Daoy (cell line): ENCODE data around the gene MTF1. TPM values are rescaled to one million over a fixed set of nuclear protein-coding genes. Genes with fewer than 3 reads are reported as not detected.

ENCODE experiments used
- DNase-seq: peaks from one replicate; pipeline ENCODE4 v3.0.0-alpha.2; 2015; ENCODE audit warnings: low read depth
- total RNA-seq: library from RNA; depleted of rRNA; stranded (reverse); fragments of >200 nt; shearing (Covaris generic); gene quantifications from 2 replicates; pipeline ENCODE4 v1.2.3, GENCODE V29; 2014

Gene MTF1
- total RNA-seq, 1 experiment from 2014 or later: 2.3 TPM

DNA sequence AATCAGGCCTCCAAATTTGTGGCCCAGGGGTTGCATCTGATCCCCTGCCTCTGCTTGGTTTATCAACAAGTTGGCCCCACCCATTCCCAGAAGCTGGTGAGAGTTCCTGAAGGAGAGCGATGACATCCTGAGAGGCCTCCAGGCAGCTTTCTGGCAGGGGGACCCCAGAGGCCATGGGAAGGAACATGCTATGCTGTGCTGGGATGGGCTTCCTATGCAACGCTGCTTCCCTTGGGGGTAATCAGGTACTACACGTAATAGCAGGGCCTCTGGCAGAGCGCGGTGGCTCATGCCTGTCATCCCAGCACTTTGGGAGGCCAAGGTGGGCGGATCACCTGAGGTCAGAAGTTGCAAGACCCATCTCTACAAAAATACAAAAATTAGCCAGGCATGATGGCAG lies 8.4 kb upstream of the MTF1 start:
- DNase-seq: no peak

- no peak for DNase-seq
Measured at GRCh38 chr1:37866491-37866890, 7.1 kb upstream of the MTF1 start.

GRCh38 chr1:37865348-37866120 lies 6.1 kb upstream of the MTF1 start:
- DNase-seq: peak; percentile 72

- no peak for DNase-seq
Measured at GRCh38 chr1:37862330-37862729, 2.9 kb upstream of the MTF1 start.

DNA sequence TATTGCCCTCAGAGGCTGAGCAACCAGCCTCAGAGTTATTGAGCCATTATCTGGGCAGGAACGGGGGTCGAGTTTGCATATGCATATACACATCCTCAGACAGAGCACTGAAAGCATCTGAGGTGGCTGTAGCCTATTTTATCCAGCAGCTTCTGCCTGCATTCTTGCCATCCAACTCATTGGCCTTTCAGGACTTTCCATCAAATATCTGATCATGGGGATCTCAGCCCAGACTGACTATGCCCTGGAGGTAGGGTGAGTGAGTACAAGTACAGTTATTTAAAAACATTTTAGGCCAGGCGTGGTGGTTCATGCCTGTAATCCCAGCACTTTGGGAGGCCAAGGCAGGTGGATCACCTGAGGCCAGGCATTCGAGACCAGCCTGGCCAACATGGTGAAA lies 1.8 kb upstream of the MTF1 start:
- no peak for DNase-seq

GRCh38 chr1:37860346-37860666 lies 914 bp upstream of the MTF1 start:
- DNase-seq: no peak

GRCh38 chr1:37858931-37859506 lies 373 bp downstream of the MTF1 start:
- no peak for DNase-seq

GRCh38 chr1:37854406-37854805 lies 5.0 kb downstream of the MTF1 start:
- DNase-seq: no peak

DNA sequence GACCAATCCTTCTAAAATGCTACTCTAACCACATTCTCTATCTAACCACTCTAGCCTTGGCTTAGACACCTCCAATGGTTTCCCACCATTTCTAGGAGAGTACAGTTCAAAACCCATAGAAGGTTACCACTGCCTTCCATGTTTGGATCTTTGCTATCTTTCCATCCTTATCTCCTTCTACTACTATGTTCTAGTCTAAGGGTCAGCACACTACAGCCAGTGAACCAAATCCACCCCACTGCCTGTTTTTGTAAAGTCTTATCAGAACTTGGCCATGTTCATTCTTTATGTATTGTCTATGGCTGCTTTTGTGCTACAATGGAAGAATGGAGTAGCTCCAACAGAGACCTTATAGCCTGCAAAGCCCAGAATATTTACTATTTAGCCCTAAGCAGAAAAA lies 6.2 kb downstream of the MTF1 start:
- DNase-seq: no peak

GRCh38 chr1:37851782-37852210 lies 7.6 kb downstream of the MTF1 start:
- DNase-seq: no peak

- no peak for DNase-seq
Measured at GRCh38 chr1:37851262-37851661, 8.1 kb downstream of the MTF1 start.

DNA sequence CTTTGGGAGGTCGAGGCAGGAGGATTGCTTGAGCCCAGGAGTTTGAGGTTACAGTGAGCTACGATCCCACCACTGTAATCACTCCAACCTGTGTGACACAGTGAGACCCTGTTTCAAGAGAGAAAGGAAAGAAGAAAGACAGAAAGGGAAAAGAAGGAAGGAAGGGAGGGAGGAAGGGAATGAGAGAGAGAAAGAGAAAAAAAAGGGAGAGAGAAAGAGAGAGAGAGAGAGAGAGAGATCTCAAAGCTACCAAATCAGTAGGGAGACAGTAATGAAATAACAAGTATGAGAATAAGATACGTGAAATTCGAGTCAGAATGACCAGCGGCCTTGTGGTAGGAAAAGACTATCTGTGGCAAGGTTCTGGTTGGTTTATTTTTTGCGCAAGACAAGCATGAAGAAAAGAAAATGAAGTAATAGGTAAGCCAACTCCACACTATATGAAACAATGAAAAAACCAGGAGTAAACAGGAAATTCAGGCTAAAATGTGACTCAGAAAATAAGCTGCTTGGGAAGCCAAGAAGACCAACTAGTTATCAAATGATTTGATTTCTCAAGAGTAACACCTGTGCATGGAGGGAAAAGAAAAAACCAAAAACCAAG lies 8.9 kb downstream of the MTF1 start:
- DNase-seq: no peak

DNA sequence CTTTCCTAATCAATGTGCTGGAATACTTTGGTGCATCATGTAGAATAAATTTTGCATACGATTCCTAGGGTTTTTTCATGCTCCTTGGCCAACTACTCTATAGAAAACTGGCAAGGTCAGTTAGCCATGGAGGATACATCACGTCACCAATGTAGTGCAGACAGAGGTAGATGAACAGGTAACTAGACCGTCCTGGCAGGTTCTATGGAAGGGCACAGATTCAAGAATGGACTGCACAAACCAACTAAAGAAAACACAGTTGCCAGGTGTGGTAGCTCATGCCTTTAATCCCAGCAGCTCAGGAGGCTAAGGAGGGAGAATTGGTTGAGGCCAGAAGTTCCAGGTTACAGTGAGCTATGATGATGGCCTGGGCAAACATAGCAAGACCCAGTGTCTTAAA lies 9.9 kb downstream of the MTF1 start:
- no peak for DNase-seq

DNA sequence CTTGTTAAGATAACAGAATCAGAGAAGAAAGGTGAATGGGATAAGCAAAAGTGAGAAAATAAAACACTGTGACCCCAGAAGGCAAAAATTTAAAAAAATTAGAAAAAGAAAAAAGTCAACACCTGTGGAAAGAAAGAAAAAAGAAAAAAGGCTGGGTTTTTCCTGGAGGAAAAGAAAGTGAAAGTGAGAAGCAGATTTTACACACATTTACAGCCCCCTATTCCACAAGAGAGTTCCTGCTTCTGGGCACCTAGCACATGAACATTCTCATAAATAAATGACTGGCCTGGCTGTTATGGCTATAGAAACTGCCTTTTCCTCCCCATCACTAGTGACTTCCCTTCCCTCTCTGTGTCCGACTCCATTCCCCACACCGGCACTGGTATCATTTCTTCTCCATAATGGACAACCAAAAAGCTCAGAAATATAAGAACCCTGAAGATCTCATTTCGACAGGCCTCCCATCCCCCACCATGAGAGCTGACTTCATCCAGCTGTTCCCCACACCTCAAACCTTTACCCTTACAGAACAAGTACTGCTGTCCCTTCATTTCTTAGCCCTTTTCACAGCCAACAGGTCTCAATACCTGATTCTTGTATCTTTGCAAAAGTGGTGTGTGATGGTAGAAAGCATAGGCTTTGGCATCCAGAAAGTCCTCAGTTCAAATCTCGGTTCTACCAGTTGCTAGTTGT lies 12.6 kb downstream of the MTF1 start:
- no peak for DNase-seq

- DNase-seq: no peak
Measured at GRCh38 chr1:37845786-37846185, 13.6 kb downstream of the MTF1 start.

GRCh38 chr1:37845049-37845646 lies 14.2 kb downstream of the MTF1 start:
- no peak for DNase-seq

- DNase-seq: no peak
Measured at GRCh38 chr1:37844536-37844935, 14.9 kb downstream of the MTF1 start.

DNA sequence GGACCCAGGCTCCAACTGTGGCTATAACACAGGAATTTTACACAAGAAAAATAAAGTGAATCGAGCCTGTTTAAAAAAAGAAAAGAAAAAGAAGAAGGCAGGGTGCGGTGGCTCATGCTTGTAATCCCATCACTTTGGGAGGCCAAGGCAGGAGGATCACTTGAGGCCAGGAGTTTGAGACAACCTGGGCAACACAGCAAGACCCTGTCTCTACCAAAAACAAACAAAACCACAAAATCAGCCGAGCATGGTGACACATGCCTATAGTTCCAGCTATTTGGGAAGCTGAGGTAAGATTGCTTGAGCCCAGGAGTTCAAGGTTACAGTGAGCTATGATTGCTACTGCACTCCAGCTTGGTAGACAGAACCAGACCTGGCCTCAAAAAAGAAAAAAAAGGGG lies 17.7 kb downstream of the MTF1 start:
- DNase-seq: no peak

- DNase-seq: no peak
Measured at GRCh38 chr1:37840711-37841110, 18.7 kb downstream of the MTF1 start.

DNA sequence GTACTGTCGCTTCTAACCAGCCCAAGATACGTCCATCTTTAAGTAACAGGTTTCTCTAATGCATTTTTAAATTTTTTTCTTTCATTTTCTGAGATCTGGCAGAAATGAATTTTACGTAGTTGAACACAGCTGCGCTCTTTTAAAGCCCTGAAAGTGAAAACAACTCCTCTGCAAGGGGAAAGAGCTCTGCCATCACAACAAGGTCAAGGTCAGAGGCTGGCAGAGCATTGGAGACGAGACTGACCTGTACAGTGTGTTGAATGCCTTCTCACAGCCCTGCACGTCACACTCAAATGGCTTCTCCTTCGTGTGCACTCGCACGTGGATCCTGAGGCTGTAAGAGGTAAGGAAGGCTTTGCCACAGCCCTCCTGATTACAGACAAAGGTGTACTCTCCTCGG lies 19.7 kb downstream of the MTF1 start:
- DNase-seq: no peak

GRCh38 chr1:37836788-37837187 lies 22.6 kb downstream of the MTF1 start:
- DNase-seq: no peak

DNA sequence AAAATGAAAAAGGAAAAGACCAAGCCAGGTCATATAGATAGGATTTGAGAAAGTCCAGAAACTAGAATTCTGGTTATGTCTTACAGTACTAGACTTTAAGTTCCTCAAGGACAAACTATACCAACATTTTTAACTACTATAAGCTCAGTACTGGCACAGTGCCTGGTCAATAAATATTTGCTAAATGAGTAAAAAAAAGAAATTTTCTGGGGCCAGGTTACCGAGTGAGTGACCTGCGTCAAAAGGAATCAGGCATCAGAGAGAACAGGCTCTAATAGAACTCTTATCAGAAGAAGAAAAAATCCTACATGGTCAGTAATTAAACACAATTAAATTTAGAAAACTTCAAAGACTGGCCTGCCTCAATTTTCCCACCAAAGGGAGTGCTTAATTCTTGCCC lies 27.6 kb downstream of the MTF1 start:
- DNase-seq: no peak
